ENCODE results near the gene ADD3.

The ADD3 gene

DNA sequence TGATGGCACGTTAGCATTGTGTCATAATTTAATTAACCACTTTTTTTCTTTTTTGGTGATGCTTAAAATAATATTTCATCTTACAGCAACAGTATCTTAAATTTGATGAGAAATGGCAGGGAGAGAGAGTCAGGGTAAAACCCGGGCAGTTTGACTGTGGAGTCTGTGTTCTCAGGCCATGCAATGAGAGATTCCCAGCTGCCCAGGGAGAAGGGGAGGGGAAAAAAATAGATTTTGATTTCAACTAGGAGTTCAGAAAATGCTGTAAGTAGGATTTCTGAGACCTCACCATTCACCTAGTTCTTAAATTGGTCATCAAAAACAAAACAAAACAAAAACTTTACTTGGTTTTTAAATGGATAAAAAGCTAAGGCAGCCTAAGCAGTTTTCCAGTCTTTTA lies 47.1 kb upstream of the ADD3 start:
- Histone ChIP-seq H3K27ac (ENCODE audit: extremely low read depth, low read depth, low read length) (no peak overlapping the region), H3K4me1 (ENCODE audit: control insufficient read depth, insufficient read depth, low read length) (peaks cover 19% of the 10 kb centered on the region), H3K4me3 (ENCODE audit: low read depth, low read length) (no peak overlapping the region), H3K9me3 (ENCODE audit: control insufficient read depth, insufficient read depth, low read depth, low read length) (no peaks in the 10 kb centered on the region), H3K36me3 (ENCODE audit: control insufficient read depth in 2 of 2, insufficient read depth in 1 of 2, low read length in 2 of 2) (no peaks in the 10 kb centered on the region)
- TF ChIP-seq ZNF645 (tag by site-specific recombination; IDR thresholded peaks at IDR 0.05) (no peak), SALL2 (tag by site-specific recombination; IDR thresholded peaks at IDR 0.05; ENCODE audit: borderline replicate concordance) (no peak), YY1 (tag by site-specific recombination; IDR thresholded peaks at IDR 0.05) (no peak), GLI4 (tag by site-specific recombination; IDR thresholded peaks at IDR 0.05) (no peak), FEZF1 (tag by site-specific recombination; IDR thresholded peaks at IDR 0.05) (no peak), ZNF530 (tag by site-specific recombination; IDR thresholded peaks at IDR 0.05; ENCODE audit: low read depth) (no peak), ZFHX2 (tag by site-specific recombination; conservative IDR thresholded peaks at IDR 0.05) (no peak), ZNF157 (tag by site-specific recombination; IDR thresholded peaks at IDR 0.05) (no peak)
- CTCF ChIA-PET, result interaction anchor here (0.5 to 4.4 kb wide), 4 partner anchors 9 to 180 kb away, joined by 3 to 17 read pairs (median 5); no protein-coding TSS in a partner anchor
- POLR2A ChIA-PET, result no interaction called here

GRCh38 chr10:109961174-109962001 lies 46.4 kb upstream of the ADD3 start:
- Histone ChIP-seq H3K27ac (ENCODE audit: extremely low read depth, low read depth, low read length) (peak overlapping the region; percentile 43), H3K4me3 (ENCODE audit: low read depth, low read length) (no peak overlapping the region), H3K36me3 (ENCODE audit: control insufficient read depth in 2 of 2, insufficient read depth in 1 of 2, low read length in 2 of 2) (no peaks in the 10 kb centered on the region), H3K4me1 (ENCODE audit: control insufficient read depth, insufficient read depth, low read length) (peaks cover 23% of the 10 kb centered on the region), H3K9me3 (ENCODE audit: control insufficient read depth, insufficient read depth, low read depth, low read length) (no peaks in the 10 kb centered on the region)
- ChIA-PET CTCF (interaction anchor here (0.5 to 4.4 kb wide), 3 partner anchors 10 to 179 kb away, joined by 3 to 17 read pairs (median 7); no protein-coding TSS in a partner anchor), POLR2A (interaction anchor here (1.2 kb wide), 1 partner anchor 12 kb away, joined by 5 read pairs; no protein-coding TSS in a partner anchor)
- TF ChIP-seq, protein P1, sequence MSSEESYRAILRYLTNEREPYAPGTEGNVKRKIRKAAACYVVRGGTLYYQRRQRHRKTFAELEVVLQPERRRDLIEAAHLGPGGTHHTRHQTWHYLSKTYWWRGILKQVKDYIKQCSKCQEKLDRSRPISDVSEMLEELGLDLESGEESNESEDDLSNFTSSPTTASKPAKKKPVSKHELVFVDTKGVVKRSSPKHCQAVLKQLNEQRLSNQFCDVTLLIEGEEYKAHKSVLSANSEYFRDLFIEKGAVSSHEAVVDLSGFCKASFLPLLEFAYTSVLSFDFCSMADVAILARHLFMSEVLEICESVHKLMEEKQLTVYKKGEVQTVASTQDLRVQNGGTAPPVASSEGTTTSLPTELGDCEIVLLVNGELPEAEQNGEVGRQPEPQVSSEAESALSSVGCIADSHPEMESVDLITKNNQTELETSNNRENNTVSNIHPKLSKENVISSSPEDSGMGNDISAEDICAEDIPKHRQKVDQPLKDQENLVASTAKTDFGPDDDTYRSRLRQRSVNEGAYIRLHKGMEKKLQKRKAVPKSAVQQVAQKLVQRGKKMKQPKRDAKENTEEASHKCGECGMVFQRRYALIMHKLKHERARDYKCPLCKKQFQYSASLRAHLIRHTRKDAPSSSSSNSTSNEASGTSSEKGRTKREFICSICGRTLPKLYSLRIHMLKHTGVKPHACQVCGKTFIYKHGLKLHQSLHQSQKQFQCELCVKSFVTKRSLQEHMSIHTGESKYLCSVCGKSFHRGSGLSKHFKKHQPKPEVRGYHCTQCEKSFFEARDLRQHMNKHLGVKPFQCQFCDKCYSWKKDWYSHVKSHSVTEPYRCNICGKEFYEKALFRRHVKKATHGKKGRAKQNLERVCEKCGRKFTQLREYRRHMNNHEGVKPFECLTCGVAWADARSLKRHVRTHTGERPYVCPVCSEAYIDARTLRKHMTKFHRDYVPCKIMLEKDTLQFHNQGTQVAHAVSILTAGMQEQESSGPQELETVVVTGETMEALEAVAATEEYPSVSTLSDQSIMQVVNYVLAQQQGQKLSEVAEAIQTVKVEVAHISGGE (tag by site-specific recombination; conservative IDR thresholded peaks at IDR 0.05; ENCODE audit: low read depth), result no peak
- TF ChIP-seq ZNF394 (tag by site-specific recombination; IDR thresholded peaks at IDR 0.05; ENCODE audit: borderline replicate concordance) (peak; percentile 24; the same call in 1 of the 2 replicates), MEIS1 (CRISPR knock-in tag; IDR thresholded peaks at IDR 0.05; ENCODE audit: borderline replicate concordance) (no peak), ZNF335 (tag by site-specific recombination; conservative IDR thresholded peaks at IDR 0.05) (no peak; the same call in 1 of the 2 replicates), PRDM1 (tag by site-specific recombination; IDR thresholded peaks at IDR 0.05) (peak; percentile 82), HOXD13 (CRISPR knock-in tag; IDR thresholded peaks at IDR 0.05; ENCODE audit: borderline replicate concordance) (no peak), ZNF518A (tag by site-specific recombination; conservative IDR thresholded peaks at IDR 0.05; ENCODE audit: low read depth) (no peak), ZNF664 (tag by site-specific recombination; IDR thresholded peaks at IDR 0.05) (0 out of 2 replicates have a peak, but pooled peaks have one; percentile 40), ZNF354C (tag by site-specific recombination; IDR thresholded peaks at IDR 0.05; ENCODE audit: borderline replicate concordance, low read depth) (no peak), ZNF707 (tag by site-specific recombination; IDR thresholded peaks at IDR 0.05) (no peak), ZNF776 (tag by site-specific recombination; IDR thresholded peaks at IDR 0.05; ENCODE audit: borderline replicate concordance) (no peak), ZNF544 (tag by site-specific recombination; IDR thresholded peaks at IDR 0.05) (no peak), ZXDB (tag by site-specific recombination; IDR thresholded peaks at IDR 0.05) (peak; percentile 70; the same call in 1 of the 2 replicates), ZNF266 (tag by site-specific recombination; IDR thresholded peaks at IDR 0.05; ENCODE audit: low read depth) (no peak), ZNF660 (tag by site-specific recombination; IDR thresholded peaks at IDR 0.05) (no peak), ZNF629 (tag by site-specific recombination; IDR thresholded peaks at IDR 0.05) (peak; percentile 99), SP7 (tag by site-specific recombination; IDR thresholded peaks at IDR 0.05) (peak; percentile 97), ZNF324 (tag by site-specific recombination; IDR thresholded peaks at IDR 0.05) (no peak)

Data from HEK293 (cell line).